Heart left ventricle (tissue), 13 donors: ENCODE data around the gene CKMT2.

Source experiments
- POLR2A ChIP-seq, 2 donors: fragments of 450-650 bp; IDR thresholded peaks; one replicate each; pipeline ENCODE4 v1.6.1; 2017; ENCODE audit warnings: antibody characterized with exemption in 2 of 2, mild to moderate bottlenecking in 2 of 2, moderate library complexity in 2 of 2
- TF ChIP-seq, protein P1 (sequence below), 12 donors: fragments of 200-600 bp; sonication (generic) in 4 of 12; IDR thresholded peaks; one replicate each; pipeline versions ENCODE4 v1.5.0 to v1.8.0; 2018 to 2022; ENCODE audit warnings: antibody characterized with exemption in 12 of 12, mild to moderate bottlenecking in 5 of 12
- donor health status: ischemic (EF 13 %, LVEDD 7.1; RV severe dilation, severe dysfunction).
- donor health status: DM: no; HTN: yes; CAD: no.
- donor health status: DM: no; HTN: no; CAD: no.
- donor health status: ischemic (EF 25% LVEDD 6.9; RV normal size, moderate dysfunction).
- donor health status: ischemic (EF 25% LVEDD 5.7; RV mildly dilated, moderate dysfunction).
- donor health status: ischemic (EF 35%, LVEDD 5.7; RV mildly dilated, moderate dysfunction).
- donor health status: nonischemic (EF 11% LVEDD 7.7; RV severe dilation, severe dysfunction).
- donor health status: DM: yes; HTN: yes; CAD: no.
- donor health status: PGD.
- donor health status: ischemic (EF 29% LVEDD 5.4; RV normal size, mild dysfunction).
- donor health status: nonischemic (EF 23%, LVEDD 6.1; RV moderate dilation, normal function).

DNA sequence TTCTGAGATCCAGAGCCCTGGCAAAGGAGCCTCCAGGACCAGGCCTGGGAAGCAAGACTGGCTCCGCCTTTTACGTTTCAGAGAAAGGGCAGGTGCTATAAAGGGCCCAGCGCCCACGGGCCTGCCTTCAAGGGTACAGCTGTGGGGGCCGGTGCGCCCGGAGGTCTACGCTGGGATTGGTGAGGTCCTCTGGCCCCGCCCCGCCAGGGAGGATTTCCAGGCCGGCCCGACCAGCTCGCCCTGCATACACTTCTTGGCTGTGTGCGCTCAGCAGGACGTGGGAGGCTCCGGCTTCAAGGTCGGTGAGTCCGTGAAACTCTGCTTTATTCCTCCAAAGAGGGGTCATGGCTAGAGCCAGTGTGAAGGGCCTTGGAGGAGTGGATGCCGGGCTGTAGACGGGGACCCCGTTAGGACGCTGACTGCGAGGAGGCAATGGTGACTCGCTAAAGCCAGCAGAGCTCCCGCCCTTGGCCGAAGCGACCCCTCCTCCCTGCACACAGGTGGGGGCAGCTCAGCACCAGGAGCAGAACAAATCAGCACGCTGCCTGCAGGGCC, at the start of gene CKMT2:
- TF ChIP-seq POLR2A (IDR thresholded peaks at IDR 0.05): peak; percentile 16 to 81
- TF ChIP-seq, protein P1, sequence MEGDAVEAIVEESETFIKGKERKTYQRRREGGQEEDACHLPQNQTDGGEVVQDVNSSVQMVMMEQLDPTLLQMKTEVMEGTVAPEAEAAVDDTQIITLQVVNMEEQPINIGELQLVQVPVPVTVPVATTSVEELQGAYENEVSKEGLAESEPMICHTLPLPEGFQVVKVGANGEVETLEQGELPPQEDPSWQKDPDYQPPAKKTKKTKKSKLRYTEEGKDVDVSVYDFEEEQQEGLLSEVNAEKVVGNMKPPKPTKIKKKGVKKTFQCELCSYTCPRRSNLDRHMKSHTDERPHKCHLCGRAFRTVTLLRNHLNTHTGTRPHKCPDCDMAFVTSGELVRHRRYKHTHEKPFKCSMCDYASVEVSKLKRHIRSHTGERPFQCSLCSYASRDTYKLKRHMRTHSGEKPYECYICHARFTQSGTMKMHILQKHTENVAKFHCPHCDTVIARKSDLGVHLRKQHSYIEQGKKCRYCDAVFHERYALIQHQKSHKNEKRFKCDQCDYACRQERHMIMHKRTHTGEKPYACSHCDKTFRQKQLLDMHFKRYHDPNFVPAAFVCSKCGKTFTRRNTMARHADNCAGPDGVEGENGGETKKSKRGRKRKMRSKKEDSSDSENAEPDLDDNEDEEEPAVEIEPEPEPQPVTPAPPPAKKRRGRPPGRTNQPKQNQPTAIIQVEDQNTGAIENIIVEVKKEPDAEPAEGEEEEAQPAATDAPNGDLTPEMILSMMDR (IDR thresholded peaks at IDR 0.05): no peak
